Neural cell (in vitro differentiated cells): ENCODE measurements around the gene ATAD3C.

Experiments used
- EP300 ChIP-seq: fragments of 450-650 bp; conservative IDR thresholded peaks from 2 replicates; pipeline ENCODE4 v1.6.1; 2014; ENCODE audit warnings: antibody characterized with exemption, mild to moderate bottlenecking, moderate library complexity; ENCODE audit not compliant: poor library complexity, severe bottlenecking
- EZH2 ChIP-seq: fragments of 200-600, 300-800 bp; shearing (Covaris generic), sonication (generic); IDR thresholded peaks from 2 replicates; pipeline ENCODE4 v1.6.1; 2014; ENCODE audit warnings: antibody characterized with exemption, low read length, borderline replicate concordance, mild to moderate bottlenecking; ENCODE audit not compliant: insufficient read depth, poor library complexity, severe bottlenecking
- POLR2AphosphoS5 ChIP-seq: IDR thresholded peaks from 2 replicates; pipeline ENCODE4 v1.6.1; 2012
- RAD21 ChIP-seq: fragments of 450-650 bp; conservative IDR thresholded peaks from 2 replicates; pipeline ENCODE4 v1.6.1; 2014; ENCODE audit warnings: antibody characterized with exemption, mild to moderate bottlenecking, moderate library complexity
- TAF1 ChIP-seq: IDR thresholded peaks from 2 replicates; pipeline ENCODE4 v1.6.1; 2012; ENCODE audit warnings: low read depth
- TF ChIP-seq, protein P1 (sequence below): fragments of 450-650 bp; IDR thresholded peaks from 2 replicates; pipeline ENCODE4 v1.5.1; 2014; ENCODE audit warnings: antibody characterized with exemption, mild to moderate bottlenecking, moderate library complexity; ENCODE audit not compliant: poor library complexity, severe bottlenecking

DNA sequence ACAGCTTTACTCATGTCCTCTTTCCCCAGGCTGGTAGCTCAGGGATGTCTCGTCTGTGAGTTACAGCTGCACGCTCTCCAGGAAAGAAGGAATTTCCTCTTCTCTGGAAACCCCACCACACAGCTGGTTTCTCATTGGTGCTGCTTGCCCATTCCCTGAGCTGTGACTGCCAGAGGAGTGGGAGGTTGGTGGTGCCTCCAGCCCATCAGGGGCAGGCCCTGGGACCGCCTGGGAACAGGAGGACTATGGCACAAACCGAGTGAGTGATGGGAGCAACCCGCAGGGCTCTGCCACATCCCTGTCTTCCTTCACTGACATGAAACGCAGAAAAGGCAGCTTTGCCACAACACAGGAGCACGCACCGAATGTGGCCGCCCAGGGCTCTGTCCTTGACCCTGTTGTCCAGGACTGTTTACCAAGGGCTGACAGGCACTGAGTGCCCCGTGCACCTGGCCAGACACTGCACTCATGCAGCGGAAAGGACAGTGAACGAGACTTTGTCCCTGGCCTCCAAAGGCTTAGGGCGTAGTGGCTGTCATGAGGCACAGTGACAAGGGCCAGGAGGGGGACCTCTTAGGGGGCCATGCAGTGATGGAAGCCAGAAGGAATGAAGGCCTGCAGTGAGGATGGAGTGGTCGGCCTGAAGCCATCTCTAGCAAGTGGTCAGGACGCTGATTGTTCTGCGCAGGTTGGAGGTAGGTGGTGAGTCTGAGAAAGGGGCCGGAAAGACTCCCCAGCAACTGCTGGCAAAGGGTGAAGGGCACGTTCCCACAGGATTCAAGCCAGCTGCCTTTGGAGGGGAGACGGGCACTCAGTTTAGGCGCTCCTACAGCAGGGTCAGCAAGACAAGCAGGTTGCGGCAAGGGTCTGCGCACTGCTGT, 48.7 kb upstream of the ATAD3C start:
- TF ChIP-seq EZH2, result no peak
- TF ChIP-seq, protein P1, sequence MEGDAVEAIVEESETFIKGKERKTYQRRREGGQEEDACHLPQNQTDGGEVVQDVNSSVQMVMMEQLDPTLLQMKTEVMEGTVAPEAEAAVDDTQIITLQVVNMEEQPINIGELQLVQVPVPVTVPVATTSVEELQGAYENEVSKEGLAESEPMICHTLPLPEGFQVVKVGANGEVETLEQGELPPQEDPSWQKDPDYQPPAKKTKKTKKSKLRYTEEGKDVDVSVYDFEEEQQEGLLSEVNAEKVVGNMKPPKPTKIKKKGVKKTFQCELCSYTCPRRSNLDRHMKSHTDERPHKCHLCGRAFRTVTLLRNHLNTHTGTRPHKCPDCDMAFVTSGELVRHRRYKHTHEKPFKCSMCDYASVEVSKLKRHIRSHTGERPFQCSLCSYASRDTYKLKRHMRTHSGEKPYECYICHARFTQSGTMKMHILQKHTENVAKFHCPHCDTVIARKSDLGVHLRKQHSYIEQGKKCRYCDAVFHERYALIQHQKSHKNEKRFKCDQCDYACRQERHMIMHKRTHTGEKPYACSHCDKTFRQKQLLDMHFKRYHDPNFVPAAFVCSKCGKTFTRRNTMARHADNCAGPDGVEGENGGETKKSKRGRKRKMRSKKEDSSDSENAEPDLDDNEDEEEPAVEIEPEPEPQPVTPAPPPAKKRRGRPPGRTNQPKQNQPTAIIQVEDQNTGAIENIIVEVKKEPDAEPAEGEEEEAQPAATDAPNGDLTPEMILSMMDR, result no peak
- no peak for TF ChIP-seq TAF1
- TF ChIP-seq POLR2AphosphoS5, result no peak
- no peak for TF ChIP-seq EP300
- no peak for TF ChIP-seq RAD21
